CD4-positive, alpha-beta memory T cell (primary cell): ENCODE measurements around the gene ISM1. TPM values are rescaled to one million over a fixed set of nuclear protein-coding genes. Genes with fewer than 3 reads are reported as not detected.

Source experiments
- CTCF ChIA-PET: fragments of 350-600 bp; sonication (Branson Sonifier 250); formaldehyde crosslinking; loops from one replicate; lab custom pipeline; 2021; ENCODE audit warnings: inconsistent platforms; ENCODE audit not compliant: partially characterized antibody; lab: Charles Lee
- POLR2A ChIA-PET: fragments of 350-600 bp; sonication (Branson Sonifier 250); formaldehyde crosslinking; loops from one replicate; lab custom pipeline; 2021; ENCODE audit not compliant: partially characterized antibody; lab: Charles Lee
- DNase-seq, 5 donors: peaks; one replicate each; pipeline versions ENCODE4 v3.0.0 to v3.0.0-alpha.2; 2020 to 2022; ENCODE audit warnings: mixed read lengths in 1 of 5
- H3K27ac ChIP-seq: one replicate; pipeline ENCODE4 v1.7.0; 2013; ENCODE audit warnings: low read depth, low read length
- H3K27me3 ChIP-seq: 2 replicates; pipeline ENCODE4 v1.7.0; 2013; ENCODE audit warnings: mild to moderate bottlenecking, low read length, moderate library complexity; ENCODE audit not compliant: insufficient read depth
- H3K36me3 ChIP-seq: 2 replicates; pipeline ENCODE4 v1.7.0; 2013; ENCODE audit warnings: mild to moderate bottlenecking, low read length, moderate library complexity; ENCODE audit not compliant: insufficient read depth
- H3K4me1 ChIP-seq: 2 replicates; pipeline ENCODE4 v1.7.0; 2013; ENCODE audit warnings: mild to moderate bottlenecking, low read length, moderate library complexity; ENCODE audit not compliant: insufficient read depth
- H3K4me3 ChIP-seq, 2 donors: one replicate each; pipeline ENCODE4 v1.7.0; 2013; ENCODE audit warnings: low read length in 2 of 2, mild to moderate bottlenecking in 1 of 2
- H3K9me3 ChIP-seq, 2 donors: one replicate each; pipeline ENCODE4 v1.7.0; 2013; ENCODE audit warnings: low read length in 2 of 2, control low read depth in 1 of 2; ENCODE audit not compliant: control insufficient read depth in 1 of 2
- H3K27ac Mint-ChIP-seq, 7 donors: one replicate each; pipeline ENCODE4 v1.8.0; 2020 to 2021; ENCODE audit warnings: mixed read lengths in 7 of 7, mild to moderate bottlenecking in 6 of 7, inconsistent platforms in 3 of 7, moderate library complexity in 3 of 7
- H3K27me3 Mint-ChIP-seq, 2 donors: one replicate each; pipeline ENCODE4 v1.8.0; 2020 to 2021; ENCODE audit warnings: mixed read lengths in 2 of 2
- H3K36me3 Mint-ChIP-seq, 2 donors: one replicate each; pipeline ENCODE4 v1.8.0; 2020 to 2021; ENCODE audit warnings: mixed read lengths in 2 of 2, inconsistent platforms in 1 of 2, mild to moderate bottlenecking in 1 of 2
- H3K4me1 Mint-ChIP-seq, 4 donors: one replicate each; pipeline ENCODE4 v1.8.0; 2020 to 2021; ENCODE audit warnings: mixed read lengths in 4 of 4, mild to moderate bottlenecking in 1 of 4
- H3K4me3 Mint-ChIP-seq, 8 donors: one replicate each; pipeline ENCODE4 v1.8.0; 2020 to 2021; ENCODE audit warnings: mixed read lengths in 8 of 8, mild to moderate bottlenecking in 7 of 8, moderate library complexity in 6 of 8, inconsistent platforms in 3 of 8
- H3K9me3 Mint-ChIP-seq, 8 donors: one replicate each; pipeline ENCODE4 v1.8.0; 2020 to 2021; ENCODE audit warnings: mixed read lengths in 8 of 8, mild to moderate bottlenecking in 5 of 8, inconsistent platforms in 3 of 8, moderate library complexity in 1 of 8
- intact Hi-C: fragments of 100-400 bp; cut with micrococcal nuclease; formaldehyde crosslinking; loops from one replicate; pipeline ENCODE4 v1.15.1; 2023
- polyA plus RNA-seq, 2 donors: library from polyadenylated mRNA; unstranded; fragments of 300-500 nt; fragmentation: Illumina TruSeq; gene quantifications; one replicate each; pipeline ENCODE4 v1.2.3, GENCODE V29; 2021
- total RNA-seq, 2 experiments: library from RNA; stranded (reverse); gene quantifications; one replicate each; pipeline ENCODE4 v1.2.3, GENCODE V29; 2021

Gene ISM1
- total and polyA plus RNA-seq, 4 experiments from 2014 or later: 2.5 to 7.7 (median 4.0) TPM

- Histone ChIP-seq H3K9me3 (no peaks in the 10 kb centered on the region), H3K36me3 (no peaks in the 10 kb centered on the region), H3K4me1 (peaks cover 36% of the 10 kb centered on the region), H3K27ac (no peak overlapping the region), H3K4me3 (no peak overlapping the region), H3K27me3 (no peaks in the 10 kb centered on the region)
- intact Hi-C loops: no loop called here
- ChIA-PET CTCF (interaction anchor here (0.9 to 2.0 kb wide), 2 partner anchors 10 to 33 kb away, joined by 4 to 12 read pairs; no protein-coding TSS in a partner anchor), POLR2A (no interaction called here)
- Mint-ChIP-seq H3K4me3 (peak overlapping the region in 2 of 8 donors; percentile 17 to 34), H3K4me1 (peaks cover 28 to 53% (median 38%) of the 10 kb centered on the region in 4 donors), H3K36me3 (no peaks in the 10 kb centered on the region), H3K27ac (peak overlapping the region in 6 of 7 donors; percentile 22 to 76 (median 59)), H3K27me3 (no peaks in the 10 kb centered on the region), H3K9me3 (no peaks in the 10 kb centered on the region)
- DNase-seq: no peak
Observed at GRCh38 chr20:13251106-13251903, 30.2 kb downstream of the ISM1 start.

GRCh38 chr20:13251904-13252297 lies 30.8 kb downstream of the ISM1 start:
- Mint-ChIP-seq H3K36me3 (no peaks in the 10 kb centered on the region), H3K27me3 (no peaks in the 10 kb centered on the region), H3K4me3 (no peak overlapping the region), H3K4me1 (peaks cover 28 to 47% (median 38%) of the 10 kb centered on the region in 4 donors), H3K27ac (peak overlapping the region in 5 of 7 donors; percentile 37 to 87 (median 60)), H3K9me3 (no peaks in the 10 kb centered on the region)
- no peak overlapping the region for H3K27ac ChIP-seq
- H3K9me3 ChIP-seq: no peaks in the 10 kb centered on the region
- DNase-seq: no peak
- POLR2A ChIA-PET: interaction anchor here (1.5 kb wide), 1 partner anchor 16 kb away, joined by 3 read pairs; no protein-coding TSS in a partner anchor
- no peaks in the 10 kb centered on the region for H3K36me3 ChIP-seq
- intact Hi-C loops: no loop called here
- CTCF ChIA-PET: interaction anchor here (2.0 kb wide), 1 partner anchor 10 kb away, joined by 12 read pairs; no protein-coding TSS in a partner anchor
- no peaks in the 10 kb centered on the region for H3K27me3 ChIP-seq
- no peak overlapping the region for H3K4me3 ChIP-seq
- peaks cover 30% of the 10 kb centered on the region for H3K4me1 ChIP-seq

DNA sequence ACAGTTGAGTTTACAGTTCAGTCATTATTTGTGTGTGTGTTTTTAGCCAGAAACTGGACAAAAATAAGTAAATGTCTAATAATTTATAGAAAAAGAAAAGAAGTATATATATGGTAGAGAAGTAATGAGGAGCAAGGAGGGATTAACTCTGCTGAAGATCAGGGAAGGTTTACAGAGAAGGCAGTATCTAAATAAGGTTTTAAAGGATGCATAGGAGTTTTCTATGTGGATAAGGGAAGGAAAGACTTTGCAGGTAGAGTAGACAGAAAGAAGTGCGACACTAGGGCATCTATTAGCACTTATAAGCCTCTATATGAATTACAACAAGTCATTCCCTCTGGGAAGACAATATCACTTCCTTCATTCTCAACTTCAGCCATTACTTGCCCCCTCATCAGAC lies 34.3 kb downstream of the ISM1 start:
- Histone ChIP-seq H3K27ac (no peak overlapping the region), H3K9me3 (no peaks in the 10 kb centered on the region), H3K27me3 (no peaks in the 10 kb centered on the region), H3K4me3 (no peak overlapping the region), H3K36me3 (no peaks in the 10 kb centered on the region), H3K4me1 (no peaks in the 10 kb centered on the region)
- intact Hi-C loops: no loop called here
- Mint-ChIP-seq H3K36me3 (no peaks in the 10 kb centered on the region), H3K4me1 (peaks cover 11 to 15% (median 11%) of the 10 kb centered on the region in 4 donors), H3K4me3 (no peak overlapping the region), H3K27me3 (peaks cover 0 to 1% of the 10 kb centered on the region in 2 donors), H3K27ac (no peak overlapping the region), H3K9me3 (no peaks in the 10 kb centered on the region)
- CTCF ChIA-PET: no interaction called here
- no peak for DNase-seq
- POLR2A ChIA-PET: no interaction called here

GRCh38 chr20:13256606-13257005 lies 35.5 kb downstream of the ISM1 start:
- H3K4me1 ChIP-seq: no peaks in the 10 kb centered on the region
- intact Hi-C loops: no loop called here
- Mint-ChIP-seq H3K27me3 (peaks cover 0 to 1% of the 10 kb centered on the region in 2 donors), H3K9me3 (no peaks in the 10 kb centered on the region), H3K4me3 (no peak overlapping the region), H3K27ac (peak overlapping the region in 1 of 7 donors; percentile 1), H3K4me1 (peaks cover 4 to 11% (median 7%) of the 10 kb centered on the region in 4 donors), H3K36me3 (no peaks in the 10 kb centered on the region)
- POLR2A ChIA-PET: no interaction called here
- no peak overlapping the region for H3K27ac ChIP-seq
- no peaks in the 10 kb centered on the region for H3K36me3 ChIP-seq
- DNase-seq: no peak
- CTCF ChIA-PET: interaction anchor here (1.1 to 1.3 kb wide), 2 partner anchors 21 to 138 kb away, joined by 3 read pairs; no protein-coding TSS in a partner anchor
- H3K27me3 ChIP-seq: no peaks in the 10 kb centered on the region
- no peak overlapping the region for H3K4me3 ChIP-seq
- H3K9me3 ChIP-seq: no peaks in the 10 kb centered on the region

GRCh38 chr20:13259921-13260320 lies 38.8 kb downstream of the ISM1 start:
- H3K27me3 ChIP-seq: no peaks in the 10 kb centered on the region
- no peaks in the 10 kb centered on the region for H3K9me3 ChIP-seq
- H3K4me3 ChIP-seq: no peak overlapping the region
- no peak overlapping the region for H3K4me3 Mint-ChIP-seq
- DNase-seq: no peak
- H3K9me3 Mint-ChIP-seq: no peaks in the 10 kb centered on the region
- no peak overlapping the region for H3K27ac ChIP-seq
- H3K27ac Mint-ChIP-seq: peak overlapping the region in 1 of 7 donors; percentile 16
- POLR2A ChIA-PET: interaction anchor here (1.1 kb wide), 1 partner anchor 39 kb away, joined by 3 read pairs; the partner anchor contains the start of gene ISM1
- no peaks in the 10 kb centered on the region for H3K36me3 ChIP-seq
- H3K27me3 Mint-ChIP-seq: peaks cover 0 to 1% of the 10 kb centered on the region in 2 donors
- no peaks in the 10 kb centered on the region for H3K36me3 Mint-ChIP-seq
- no peaks in the 10 kb centered on the region for H3K4me1 ChIP-seq
- H3K4me1 Mint-ChIP-seq: peaks cover 7 to 16% (median 15%) of the 10 kb centered on the region in 4 donors
- CTCF ChIA-PET: interaction anchor here (0.7 to 6.3 kb wide), 10 partner anchors 8 to 286 kb away, joined by 3 to 146 read pairs (median 3); no protein-coding TSS in a partner anchor
- intact Hi-C loops: loop anchor here (10.0 kb wide), 1 partner anchor 285 kb away; no protein-coding TSS in a partner anchor

DNA sequence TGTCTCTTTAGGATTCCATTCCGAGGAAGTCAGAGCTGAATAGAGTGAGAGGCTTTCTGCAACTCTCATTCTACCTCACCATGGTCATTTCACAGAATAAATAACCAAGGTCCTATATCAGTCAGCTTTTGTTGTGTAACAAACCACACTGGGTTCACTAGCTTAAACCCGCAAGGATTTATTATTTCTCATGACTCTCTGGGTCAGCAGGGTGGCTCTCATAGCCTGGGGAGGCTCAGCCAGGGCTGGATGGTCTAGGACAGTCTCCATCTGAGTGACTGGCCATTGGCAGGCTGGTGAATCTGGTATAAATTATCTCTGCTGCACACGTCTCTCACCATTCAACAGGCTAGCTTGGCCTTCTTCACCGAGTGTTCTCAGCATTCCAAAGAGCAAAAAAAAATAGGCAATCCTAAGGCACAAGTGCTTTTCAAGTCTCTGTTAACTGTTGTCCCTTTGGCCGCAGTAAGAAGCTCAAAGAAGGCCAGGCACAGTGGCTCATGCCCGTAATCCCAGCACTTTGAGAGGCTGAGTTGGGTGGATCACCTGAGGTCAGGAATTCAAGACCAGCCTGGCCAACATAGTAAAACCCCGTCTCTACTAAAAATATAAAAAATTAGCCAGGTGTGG lies 39.7 kb downstream of the ISM1 start:
- POLR2A ChIA-PET: interaction anchor here (1.1 kb wide), 1 partner anchor 40 kb away, joined by 3 read pairs; the partner anchor contains the start of gene ISM1
- Mint-ChIP-seq H3K27ac (no peak overlapping the region), H3K27me3 (peaks cover 0 to 1% of the 10 kb centered on the region in 2 donors)

More for the DNA sequence above, 39.7 kb downstream of the ISM1 start:
- Histone ChIP-seq H3K27me3 (no peaks in the 10 kb centered on the region), H3K9me3 (no peaks in the 10 kb centered on the region), H3K4me3 (no peak overlapping the region), H3K4me1 (no peaks in the 10 kb centered on the region), H3K36me3 (no peaks in the 10 kb centered on the region), H3K27ac (no peak overlapping the region)
- Mint-ChIP-seq H3K4me1 (peaks cover 7 to 16% (median 15%) of the 10 kb centered on the region in 4 donors), H3K9me3 (no peaks in the 10 kb centered on the region), H3K4me3 (no peak overlapping the region), H3K36me3 (no peaks in the 10 kb centered on the region)
- intact Hi-C loops: loop anchor here (10.0 kb wide), 1 partner anchor 284 kb away; no protein-coding TSS in a partner anchor
- DNase-seq: no peak
- CTCF ChIA-PET: interaction anchor here (0.7 to 6.3 kb wide), 14 partner anchors 9 to 142 kb away, joined by 3 to 146 read pairs (median 3); no protein-coding TSS in a partner anchor
